Activated naive CD4-positive, alpha-beta T cell treated with anti-CD3 and anti-CD28 coated beads, Interleukin-2, amount 50 U/mL, for 72 hours (primary cell): ENCODE data around the gene CAMKMT. TPM values are rescaled to one million over a fixed set of nuclear protein-coding genes. Genes with fewer than 3 reads are reported as not detected.

Source experiments
- ATAC-seq, 2 donors: fragments of 150-1000 bp; cut with Tn5 transposase; 2 replicates each; pipeline ENCODE4 v1.10.0; 2021; ENCODE audit warnings: mild to moderate bottlenecking in 2 of 2, moderate library complexity in 2 of 2
- DNase-seq, 2 donors: peaks; one replicate each; pipeline ENCODE4 v3.0.0; 2021 to 2022; ENCODE audit warnings: low spot score in 2 of 2
- H3K27ac Mint-ChIP-seq, 2 donors: one replicate each; pipeline ENCODE4 v1.8.0; 2022; ENCODE audit warnings: mild to moderate bottlenecking in 2 of 2, mixed read lengths in 2 of 2
- H3K36me3 Mint-ChIP-seq, 2 donors: one replicate each; pipeline ENCODE4 v1.8.0; 2022; ENCODE audit warnings: mixed read lengths in 2 of 2
- H3K9me3 Mint-ChIP-seq, 2 donors: one replicate each; pipeline ENCODE4 v1.8.0; 2022; ENCODE audit warnings: mixed read lengths in 2 of 2
- total RNA-seq, 2 donors: library from RNA; stranded (reverse); gene quantifications; one replicate each; pipeline ENCODE4 v1.2.3, GENCODE V29; 2022

Gene CAMKMT
- total RNA-seq, 2 donors from 2014 or later = 14.6 to 17.3 TPM

GRCh38 chr2:44616667-44617155, 255.0 kb downstream of the CAMKMT start:
- Mint-ChIP-seq H3K9me3 (peaks cover 0 to 4% of the 10 kb centered on the region in 2 donors), H3K27ac (no peak overlapping the region), H3K36me3 (no peaks in the 10 kb centered on the region)
- ATAC-seq (peak; percentile 97), DNase-seq (no peak)

GRCh38 chr2:44618251-44619023, 256.7 kb downstream of the CAMKMT start:
- H3K36me3 Mint-ChIP-seq = no peaks in the 10 kb centered on the region
- peaks cover 0 to 4% of the 10 kb centered on the region in 2 donors for H3K9me3 Mint-ChIP-seq
- ATAC-seq = no peak
- H3K27ac Mint-ChIP-seq = no peak overlapping the region
- DNase-seq = no peak

- H3K27ac Mint-ChIP-seq = no peak overlapping the region
- H3K9me3 Mint-ChIP-seq = peaks cover 0 to 4% of the 10 kb centered on the region in 2 donors
- DNase-seq = no peak
- no peak for ATAC-seq
- no peaks in the 10 kb centered on the region for H3K36me3 Mint-ChIP-seq
These were observed 258.6 kb downstream of the CAMKMT start for GRCh38 chr2:44620189-44620990.

- H3K36me3 Mint-ChIP-seq = no peaks in the 10 kb centered on the region
- no peak for ATAC-seq
- H3K27ac Mint-ChIP-seq = no peak overlapping the region
- H3K9me3 Mint-ChIP-seq = peaks cover 0 to 4% of the 10 kb centered on the region in 2 donors
- DNase-seq = no peak
These were observed 262.0 kb downstream of the CAMKMT start for GRCh38 chr2:44623622-44624351.

GRCh38 chr2:44628297-44628696, 266.6 kb downstream of the CAMKMT start:
- peaks cover 0 to 5% of the 10 kb centered on the region in 2 donors for H3K9me3 Mint-ChIP-seq
- ATAC-seq (no peak), DNase-seq (no peak)
- peaks cover 0 to 6% of the 10 kb centered on the region in 2 donors for H3K36me3 Mint-ChIP-seq
- H3K27ac Mint-ChIP-seq = no peak overlapping the region

- no peak for ATAC-seq
- no peak for DNase-seq
- Mint-ChIP-seq H3K27ac (no peak overlapping the region), H3K9me3 (peaks cover 0 to 5% of the 10 kb centered on the region in 2 donors), H3K36me3 (peaks cover 0 to 6% of the 10 kb centered on the region in 2 donors)
These were observed 271.4 kb downstream of the CAMKMT start for GRCh38 chr2:44632931-44633689.

GRCh38 chr2:44635725-44636124, 274.0 kb downstream of the CAMKMT start:
- no peaks in the 10 kb centered on the region for H3K9me3 Mint-ChIP-seq
- no peak overlapping the region for H3K27ac Mint-ChIP-seq
- H3K36me3 Mint-ChIP-seq = no peaks in the 10 kb centered on the region
- ATAC-seq (no peak), DNase-seq (no peak)

GRCh38 chr2:44638649-44639048, 276.9 kb downstream of the CAMKMT start:
- ATAC-seq = no peak
- no peaks in the 10 kb centered on the region for H3K9me3 Mint-ChIP-seq
- no peaks in the 10 kb centered on the region for H3K36me3 Mint-ChIP-seq
- no peak for DNase-seq
- no peak overlapping the region for H3K27ac Mint-ChIP-seq

GRCh38 chr2:44639399-44639798, 277.7 kb downstream of the CAMKMT start:
- Mint-ChIP-seq H3K36me3 (no peaks in the 10 kb centered on the region), H3K9me3 (no peaks in the 10 kb centered on the region), H3K27ac (no peak overlapping the region)
- DNase-seq = no peak
- no peak for ATAC-seq

GRCh38 chr2:44642123-44642857, 280.5 kb downstream of the CAMKMT start:
- DNase-seq (no peak), ATAC-seq (no peak)
- no peaks in the 10 kb centered on the region for H3K9me3 Mint-ChIP-seq
- H3K36me3 Mint-ChIP-seq = no peaks in the 10 kb centered on the region
- no peak overlapping the region for H3K27ac Mint-ChIP-seq

- no peak for DNase-seq
- Mint-ChIP-seq H3K36me3 (no peaks in the 10 kb centered on the region), H3K9me3 (no peaks in the 10 kb centered on the region), H3K27ac (no peak overlapping the region)
- no peak for ATAC-seq
These were observed 284.2 kb downstream of the CAMKMT start for GRCh38 chr2:44645937-44646336.

- Mint-ChIP-seq H3K9me3 (no peaks in the 10 kb centered on the region), H3K36me3 (no peaks in the 10 kb centered on the region), H3K27ac (no peak overlapping the region)
- DNase-seq = no peak
- ATAC-seq = no peak
These were observed 287.6 kb downstream of the CAMKMT start for GRCh38 chr2:44649381-44649780.

- Mint-ChIP-seq H3K27ac (no peak overlapping the region), H3K9me3 (no peaks in the 10 kb centered on the region), H3K36me3 (no peaks in the 10 kb centered on the region)
- no peak for DNase-seq
- no peak for ATAC-seq
These were observed 289.0 kb downstream of the CAMKMT start for GRCh38 chr2:44650796-44651195.

- Mint-ChIP-seq H3K27ac (no peak overlapping the region), H3K36me3 (no peaks in the 10 kb centered on the region), H3K9me3 (no peaks in the 10 kb centered on the region)
- DNase-seq = no peak
- ATAC-seq = no peak
These were observed 290.2 kb downstream of the CAMKMT start for GRCh38 chr2:44651974-44652373.

- Mint-ChIP-seq H3K9me3 (no peaks in the 10 kb centered on the region), H3K36me3 (no peaks in the 10 kb centered on the region), H3K27ac (no peak overlapping the region)
- DNase-seq (no peak), ATAC-seq (no peak)
These were observed 291.0 kb downstream of the CAMKMT start for GRCh38 chr2:44652701-44653100.

- Mint-ChIP-seq H3K36me3 (no peaks in the 10 kb centered on the region), H3K27ac (no peak overlapping the region), H3K9me3 (no peaks in the 10 kb centered on the region)
- no peak for DNase-seq
- ATAC-seq = no peak
These were observed 293.7 kb downstream of the CAMKMT start for GRCh38 chr2:44655401-44655864.
